ENCODE measurements around the gene MBP. TPM values are rescaled to one million over a fixed set of nuclear protein-coding genes. Genes with fewer than 3 reads are reported as not detected.

Gene MBP
- total RNA-seq, 2 donors from 2014 or later = 41.6 to 42.1 TPM

DNA sequence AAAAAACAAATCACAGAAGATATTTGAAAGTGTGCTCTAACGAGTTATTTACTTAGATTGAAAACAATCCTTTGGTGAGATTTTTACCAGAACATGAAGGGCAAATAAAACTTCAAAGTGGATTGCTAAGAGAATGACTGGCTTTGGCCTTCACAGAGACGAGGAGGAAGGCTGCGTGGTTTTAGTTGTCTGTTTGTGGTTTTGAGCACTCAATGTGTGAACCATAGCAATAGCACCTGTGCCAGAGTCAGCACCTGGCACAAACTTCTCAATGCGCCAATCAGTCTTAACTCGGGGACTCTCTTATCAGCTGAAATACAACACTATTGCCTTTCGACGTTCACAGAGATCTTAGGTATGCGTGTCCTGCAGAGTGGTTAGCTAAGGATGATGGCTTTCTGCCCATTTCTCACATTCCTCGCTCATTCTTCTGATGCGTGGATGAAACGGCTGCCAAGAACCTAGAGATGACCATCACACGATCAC, 70.0 kb downstream of the MBP start:
- intact Hi-C loops (cut with DNase I) = loop anchor here in 1 of 2 donors (5.0 kb wide), 1 partner anchor 1705 kb away; no protein-coding TSS in a partner anchor
- no peak for DNase-seq (ENCODE audit: low spot score)

DNA sequence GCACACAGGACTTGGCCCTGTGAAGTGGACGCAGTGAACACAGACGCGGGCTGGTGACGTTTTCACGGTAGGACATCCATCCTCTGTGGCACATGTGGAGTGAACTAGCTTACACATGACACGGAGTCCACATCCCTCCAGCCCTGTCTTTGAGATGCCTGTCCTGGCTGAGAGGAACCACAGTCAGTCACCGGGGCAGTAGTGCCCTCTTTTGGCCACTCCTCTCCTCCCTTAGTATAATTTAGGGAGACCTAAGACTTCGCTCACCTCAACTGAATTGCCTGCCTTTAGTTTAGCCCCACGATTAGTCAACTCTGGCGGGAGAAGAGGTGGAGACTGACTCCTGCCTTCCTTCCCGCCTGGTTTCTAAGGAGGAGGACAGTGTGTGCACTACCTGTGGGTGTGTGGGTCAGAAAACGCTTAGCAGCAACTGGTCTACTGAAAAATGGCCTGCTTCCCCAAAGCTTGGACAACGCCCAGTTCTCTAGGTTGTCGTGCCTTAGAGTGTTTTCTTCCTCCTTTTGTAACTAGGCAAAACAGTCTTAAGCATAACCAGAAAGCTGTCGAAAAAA, 70.6 kb downstream of the MBP start:
- intact Hi-C loops (cut with DNase I) = loop anchor here in 1 of 2 donors (5.0 kb wide), 1 partner anchor 1705 kb away; no protein-coding TSS in a partner anchor
- no peak for DNase-seq (ENCODE audit: low spot score)

DNA sequence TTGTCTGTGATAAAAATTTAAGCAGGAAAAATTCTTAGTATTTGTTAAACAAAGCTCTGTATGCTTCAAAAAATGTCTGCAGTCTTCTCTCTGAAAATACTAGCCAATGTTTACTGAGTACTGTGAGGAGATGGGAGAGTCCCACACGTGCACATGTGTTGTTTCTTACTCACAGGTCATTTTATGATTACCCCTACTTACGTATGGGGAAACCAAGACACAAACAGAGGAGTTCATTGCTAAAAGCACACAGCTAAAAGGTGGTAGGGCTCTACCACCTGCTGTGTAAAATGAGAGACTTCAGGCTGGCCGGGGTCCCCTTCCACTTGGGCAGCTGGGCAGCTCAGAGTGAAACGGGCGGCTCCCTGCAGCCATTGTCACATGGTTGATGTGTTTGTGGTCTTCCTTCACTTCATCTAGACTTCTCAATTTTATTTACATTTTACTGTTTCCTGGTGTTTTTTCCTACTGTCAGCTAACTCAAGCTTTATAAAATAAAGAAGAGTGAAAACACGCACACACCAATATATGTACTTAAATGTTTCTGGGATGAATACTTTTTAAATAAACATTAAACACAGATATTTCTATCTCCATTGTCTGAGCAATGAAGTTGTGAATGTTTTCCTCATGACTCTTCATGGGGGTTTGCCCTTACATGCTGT, 71.2 kb downstream of the MBP start:
- no peak for DNase-seq (ENCODE audit: low spot score)
- intact Hi-C loops (cut with DNase I) = loop anchor here in 1 of 2 donors (5.0 kb wide), 1 partner anchor 1706 kb away; no protein-coding TSS in a partner anchor

DNA sequence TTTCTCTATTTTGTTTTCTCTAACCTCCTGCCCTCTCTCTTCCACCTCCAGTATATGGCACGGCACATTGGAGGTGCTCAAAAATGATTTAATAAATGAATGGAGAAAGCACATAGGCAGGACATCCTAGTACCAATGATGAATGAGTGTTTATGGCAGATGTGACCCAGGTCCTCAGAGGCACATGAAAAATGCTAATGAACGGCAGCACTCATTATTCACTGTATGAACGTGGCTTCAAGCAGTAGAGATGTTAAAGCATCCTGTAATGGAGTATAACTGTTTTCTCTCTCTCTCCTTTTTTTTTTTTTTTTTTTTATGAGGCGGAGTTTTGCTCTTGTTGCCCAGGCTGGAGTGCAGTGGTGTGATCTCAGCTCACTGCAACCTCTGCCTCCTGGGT, 72.4 kb downstream of the MBP start:
- DNase-seq (ENCODE audit: low spot score) = no peak

DNA sequence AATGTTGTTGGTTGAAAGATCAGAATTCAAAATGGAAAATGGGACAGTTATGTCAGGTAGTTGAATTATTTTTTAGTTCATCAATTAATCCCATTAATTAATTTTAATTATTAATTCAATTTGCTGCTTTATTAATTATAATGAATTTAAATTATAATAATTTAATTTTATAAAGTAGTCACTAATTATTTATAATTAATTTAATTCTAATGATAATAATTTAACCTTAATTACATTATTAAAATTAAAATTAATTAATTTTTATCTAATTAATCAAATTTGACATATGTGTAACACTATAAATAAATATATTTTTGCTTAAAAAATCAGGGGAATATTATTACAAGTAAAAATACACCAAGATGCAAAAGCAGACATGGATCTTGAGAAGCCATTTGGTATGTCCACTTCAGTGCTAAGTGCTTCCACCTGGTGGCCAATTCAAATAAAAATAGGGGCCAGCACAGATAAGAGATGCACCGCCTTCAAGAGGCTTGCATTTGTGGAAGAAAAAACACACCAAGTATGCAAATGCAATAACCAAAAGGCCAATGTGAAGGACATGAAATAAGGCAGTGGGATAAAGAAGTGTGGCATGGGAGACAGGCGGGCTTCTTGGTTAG, 73.2 kb downstream of the MBP start:
- intact Hi-C loops (cut with DNase I) = loop anchor here (5.0 kb wide), 2 partner anchors 57 to 148 kb away; no protein-coding TSS in a partner anchor

More for the DNA sequence above, 72.4 kb downstream of the MBP start:
- intact Hi-C loops (cut with DNase I) = loop anchor here in 1 of 2 donors (5.0 kb wide), 1 partner anchor 1707 kb away; no protein-coding TSS in a partner anchor

DNA sequence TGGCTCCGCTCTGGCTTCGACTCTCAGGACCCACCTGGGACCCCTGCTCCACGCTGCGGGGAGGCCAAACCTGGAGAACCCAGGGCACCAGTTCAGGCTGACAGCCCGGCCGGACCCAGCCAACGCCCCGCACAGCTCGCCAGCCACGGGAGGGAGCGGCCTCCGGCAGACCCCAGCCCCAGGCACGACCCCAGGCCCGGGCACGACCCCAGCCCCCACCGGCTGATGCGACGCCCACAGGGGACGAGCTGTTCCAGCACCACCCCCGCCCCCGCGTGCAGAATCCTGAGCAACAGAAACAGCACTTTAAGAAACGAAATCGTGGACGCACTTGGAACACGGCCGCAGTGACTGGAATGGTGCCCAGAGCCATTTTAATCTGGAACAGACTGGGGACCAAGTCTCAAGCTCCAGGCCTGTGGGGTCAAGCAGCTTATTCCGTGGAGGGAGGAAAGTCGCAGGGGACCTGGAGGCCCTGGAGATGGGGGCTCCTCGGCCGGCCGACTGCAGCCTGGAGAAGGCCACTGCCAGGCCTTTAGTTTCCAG, 74.2 kb downstream of the MBP start:
- peak; percentile 89 for DNase-seq (ENCODE audit: low spot score)
- intact Hi-C loops (cut with DNase I) = loop anchor here (5.0 kb wide), 2 partner anchors 56 to 149 kb away; no protein-coding TSS in a partner anchor

More for the DNA sequence above, 73.2 kb downstream of the MBP start:
- no peak for DNase-seq (ENCODE audit: low spot score)

DNA sequence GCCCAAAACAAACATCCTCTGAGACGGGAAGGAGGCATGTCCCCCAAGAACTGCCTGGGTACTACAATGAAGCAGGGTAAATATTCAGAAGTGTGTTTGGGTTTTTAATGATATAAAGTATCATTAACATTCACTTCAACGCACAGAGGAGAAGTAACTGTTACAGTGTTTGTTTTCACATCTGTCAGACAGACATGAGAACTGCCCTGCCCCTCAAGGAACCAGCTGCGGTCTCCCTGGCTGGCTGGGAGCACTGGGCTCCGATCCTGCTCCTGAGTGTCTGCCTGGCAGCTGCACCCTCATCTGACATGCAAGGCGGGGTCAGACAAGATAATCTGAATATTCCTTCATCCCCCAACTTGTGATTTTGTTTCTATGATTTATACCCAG, 75.6 kb downstream of the MBP start:
- intact Hi-C loops (cut with DNase I) = loop anchor here (5.0 kb wide), 2 partner anchors 55 to 150 kb away; no protein-coding TSS in a partner anchor
- DNase-seq (ENCODE audit: low spot score) = peak; percentile 89

DNA sequence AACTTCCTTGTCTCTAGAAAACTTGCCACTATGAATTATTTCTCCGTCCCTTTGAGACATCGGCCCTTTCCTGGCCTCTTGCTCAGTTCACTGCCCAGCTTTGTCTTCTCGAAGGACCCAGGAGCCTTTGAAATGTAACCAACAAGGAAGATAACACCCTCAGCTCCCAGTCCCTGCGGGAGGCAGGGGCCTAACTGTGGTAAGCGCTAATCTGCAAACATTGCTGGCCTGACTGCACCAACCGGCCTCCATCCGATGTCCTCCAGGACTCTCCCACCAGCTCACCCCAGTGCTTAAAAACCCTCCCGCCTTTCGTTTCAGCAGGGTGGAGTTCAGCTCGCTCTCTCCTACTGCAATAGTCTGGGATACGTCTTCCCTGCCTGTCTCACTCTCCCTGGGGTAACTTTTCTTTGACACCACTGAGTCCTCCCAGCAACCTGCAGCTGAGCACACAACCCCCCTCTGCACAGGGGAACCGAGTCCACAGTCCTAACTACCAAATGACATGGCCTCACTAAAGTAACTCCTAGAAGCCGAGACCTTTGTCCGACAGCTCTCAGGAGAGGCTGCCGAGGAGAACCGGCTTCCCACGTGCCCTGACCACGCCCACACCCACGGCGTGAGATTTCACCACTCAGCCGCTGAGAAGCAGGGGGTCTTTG, 76.1 kb downstream of the MBP start:
- DNase-seq (ENCODE audit: low spot score) = no peak
- intact Hi-C loops (cut with DNase I) = loop anchor here (5.0 kb wide), 2 partner anchors 54 to 151 kb away; no protein-coding TSS in a partner anchor

DNA sequence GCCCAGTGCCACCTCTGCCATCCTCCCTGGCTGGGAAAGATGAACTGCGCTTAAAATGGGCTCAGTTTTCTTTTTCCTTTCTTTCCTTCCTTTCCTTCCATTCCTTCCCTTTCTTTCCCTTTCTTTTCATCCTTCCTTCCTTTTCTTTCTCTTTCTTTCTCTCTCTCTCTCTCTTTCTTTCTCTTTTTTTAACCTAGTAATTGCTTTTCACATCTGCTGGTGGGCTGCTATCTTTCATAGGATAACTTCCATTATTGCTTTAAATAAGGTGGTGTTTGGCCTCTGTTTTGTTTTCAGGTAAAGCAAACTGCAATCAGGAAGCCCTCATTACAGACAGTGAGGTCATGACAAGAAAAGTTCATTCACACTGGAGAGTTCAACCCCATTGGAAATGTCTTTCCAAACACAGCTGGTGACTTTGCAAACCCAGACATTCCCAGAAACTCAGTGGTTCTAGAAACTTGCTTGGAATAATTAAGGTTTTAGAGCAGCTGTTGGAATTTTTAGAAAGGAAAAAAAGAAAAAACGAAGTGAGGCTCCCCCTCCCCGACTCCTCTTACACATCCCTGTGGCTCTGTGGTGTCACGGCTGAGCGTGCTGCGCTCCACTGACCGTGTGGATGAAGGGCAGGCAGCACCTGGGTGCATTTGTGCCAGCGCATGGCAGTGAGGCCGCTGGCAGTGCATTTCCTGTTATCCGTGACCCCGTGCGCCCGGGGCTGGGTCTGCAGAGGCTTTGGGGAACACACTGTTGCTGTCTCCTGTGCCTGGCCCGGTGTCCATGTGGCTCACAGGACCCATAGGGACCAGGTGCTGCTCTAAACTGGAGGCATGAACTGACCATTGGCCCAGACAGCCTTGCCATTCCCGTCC, 76.9 kb downstream of the MBP start:
- DNase-seq (ENCODE audit: low spot score) = peak; percentile 84
- intact Hi-C loops (cut with DNase I) = loop anchor here (5.0 kb wide), 2 partner anchors 53 to 152 kb away; no protein-coding TSS in a partner anchor

DNA sequence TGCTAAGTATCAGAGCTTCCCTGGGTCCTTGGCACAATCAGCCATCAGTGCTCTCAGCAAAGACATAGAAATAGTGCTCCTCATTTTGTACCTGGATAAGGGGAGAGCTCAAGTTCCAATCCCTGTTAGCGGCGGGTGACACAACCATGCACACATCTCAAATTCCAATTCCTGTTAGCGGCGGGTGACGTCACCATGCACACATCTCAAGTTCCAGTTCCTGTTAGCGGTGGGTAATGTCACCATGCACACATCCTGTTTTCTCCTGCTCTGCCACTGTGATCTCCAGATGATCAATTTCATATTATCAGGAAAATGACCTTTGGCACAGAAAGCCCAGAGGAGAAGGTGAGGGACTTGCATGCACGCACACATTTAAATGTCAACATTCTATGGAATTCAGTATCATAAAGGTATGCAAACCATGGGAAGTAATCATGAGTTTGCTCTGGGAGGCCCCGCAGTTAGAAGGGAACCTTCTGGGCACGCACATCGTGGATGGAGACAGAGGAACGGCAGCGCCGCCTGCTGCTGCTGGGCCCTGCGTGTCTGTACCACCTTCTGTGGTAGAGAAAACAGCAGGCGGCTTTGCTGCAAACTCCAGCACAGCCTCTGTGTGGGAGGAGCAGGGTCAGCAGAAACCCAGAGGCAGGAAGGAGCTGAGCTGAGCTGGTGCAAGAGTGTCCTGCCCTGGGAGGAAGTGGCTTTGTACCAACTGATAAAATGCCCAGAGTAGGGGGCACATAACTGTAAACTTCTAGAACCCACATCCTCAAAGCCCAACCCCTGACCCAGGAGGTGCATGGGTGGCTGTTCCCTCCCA, 77.8 kb downstream of the MBP start:
- DNase-seq (ENCODE audit: low spot score) = peak; percentile 95
- intact Hi-C loops (cut with DNase I) = loop anchor here (5.0 kb wide), 2 partner anchors 53 to 152 kb away; no protein-coding TSS in a partner anchor

DNA sequence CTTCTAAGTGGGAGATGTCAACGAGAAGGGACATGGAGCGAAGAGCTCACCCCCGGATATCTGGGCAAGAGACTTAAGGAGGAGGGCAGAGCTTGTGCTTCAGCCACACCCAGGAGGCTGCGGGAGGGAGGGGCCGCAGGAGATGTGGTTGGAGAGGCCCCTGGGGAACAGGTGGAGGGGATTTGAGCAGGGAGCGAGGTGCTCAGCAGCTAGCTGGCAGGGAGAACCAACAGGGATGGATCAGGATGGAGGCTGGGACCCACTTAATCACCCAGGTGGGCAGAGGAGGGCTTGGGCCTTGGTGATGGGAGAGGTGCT, 78.3 kb downstream of the MBP start:
- intact Hi-C loops (cut with DNase I) = loop anchor here in 1 of 2 donors (5.0 kb wide), 1 partner anchor 52 kb away; no protein-coding TSS in a partner anchor

DNA sequence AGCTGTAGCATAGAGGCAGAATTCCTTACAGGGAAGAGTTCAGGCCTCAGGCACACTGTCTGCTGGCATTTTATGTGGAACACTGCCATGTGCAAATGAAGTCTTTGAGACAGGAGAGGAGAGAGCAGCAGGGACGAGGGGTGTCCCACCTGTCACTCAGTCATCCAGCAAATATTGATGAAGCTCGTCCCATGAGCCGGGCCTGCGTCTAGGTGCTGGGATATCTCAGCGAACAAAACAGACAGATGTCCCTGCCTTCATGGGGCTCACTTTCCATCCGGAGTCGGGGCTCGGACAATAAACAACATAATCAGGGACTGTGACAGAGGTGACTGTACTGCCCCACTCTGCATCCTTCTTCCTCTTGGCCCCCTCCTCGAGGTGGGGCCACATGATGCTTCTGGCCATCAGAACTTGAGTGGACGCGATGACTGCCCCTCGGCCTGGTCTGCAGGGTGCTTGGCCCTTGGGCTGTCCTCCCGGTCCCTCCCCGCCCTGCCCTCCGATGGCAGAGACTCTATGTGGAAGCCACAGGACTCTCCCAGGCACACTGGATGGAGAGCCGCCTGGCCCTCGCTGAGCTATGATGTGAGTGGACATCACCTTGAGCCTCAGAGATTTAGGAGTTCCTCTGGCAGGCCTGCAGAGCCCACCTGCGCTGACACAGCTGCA, 78.8 kb downstream of the MBP start:
- no peak for DNase-seq (ENCODE audit: low spot score)
- intact Hi-C loops (cut with DNase I) = loop anchor here in 1 of 2 donors (5.0 kb wide), 1 partner anchor 51 kb away; no protein-coding TSS in a partner anchor

More for the DNA sequence above, 78.3 kb downstream of the MBP start:
- DNase-seq (ENCODE audit: low spot score) = no peak

DNA sequence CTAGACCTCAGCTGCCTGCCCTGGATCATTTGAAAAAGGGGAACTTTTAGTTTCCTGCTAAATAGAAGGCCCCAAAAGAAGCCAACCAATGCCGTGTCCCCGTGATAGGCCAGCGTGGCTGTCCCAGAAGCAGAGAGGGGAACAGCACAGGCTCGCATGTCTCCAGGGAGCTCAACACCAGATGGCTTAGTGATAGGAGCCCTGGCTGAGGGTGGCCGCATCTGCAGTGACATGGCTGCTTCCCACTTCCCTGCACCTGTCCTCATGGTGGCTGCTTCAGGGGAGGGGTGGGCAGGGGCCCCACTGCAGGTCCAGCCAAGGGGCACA, 79.6 kb downstream of the MBP start:
- intact Hi-C loops (cut with DNase I) = loop anchor here in 1 of 2 donors (5.0 kb wide), 1 partner anchor 51 kb away; no protein-coding TSS in a partner anchor
- peak; percentile 81 for DNase-seq (ENCODE audit: low spot score)

DNA sequence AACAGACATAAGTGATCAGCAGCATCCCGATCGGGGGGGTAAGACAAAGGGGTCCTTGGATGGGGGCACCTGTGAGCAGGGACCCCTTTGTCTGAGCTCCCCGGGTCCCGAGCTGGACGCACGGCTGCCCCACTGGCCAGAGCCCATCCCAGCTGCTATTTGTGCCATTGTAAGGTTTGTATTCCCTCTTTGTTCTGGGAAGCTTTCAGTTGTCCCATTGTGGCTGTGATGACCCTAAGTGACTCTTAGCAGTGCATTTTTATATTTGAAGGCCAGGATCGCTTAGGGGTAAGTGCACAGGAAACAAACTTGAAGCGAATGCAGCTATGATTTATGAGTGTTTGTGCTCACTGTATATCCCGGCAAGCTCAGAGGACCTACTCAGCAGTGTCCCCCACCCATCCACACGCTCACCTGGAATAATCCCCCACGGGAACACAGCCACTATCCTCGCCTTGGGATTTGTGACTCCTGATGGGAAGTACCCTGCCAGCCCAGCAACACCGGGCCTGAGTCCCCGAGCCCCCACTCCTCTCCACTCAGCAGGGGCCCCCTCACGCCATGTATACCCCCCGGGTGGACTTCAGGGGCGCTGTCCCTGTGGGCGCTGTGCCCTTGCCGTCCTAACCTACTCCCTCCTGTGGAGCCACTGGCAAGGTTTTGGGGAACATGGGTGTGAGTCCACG, 80.1 kb downstream of the MBP start:
- intact Hi-C loops (cut with DNase I) = loop anchor here in 1 of 2 donors (5.0 kb wide), 1 partner anchor 50 kb away; no protein-coding TSS in a partner anchor
- DNase-seq (ENCODE audit: low spot score) = peak; percentile 73

DNA sequence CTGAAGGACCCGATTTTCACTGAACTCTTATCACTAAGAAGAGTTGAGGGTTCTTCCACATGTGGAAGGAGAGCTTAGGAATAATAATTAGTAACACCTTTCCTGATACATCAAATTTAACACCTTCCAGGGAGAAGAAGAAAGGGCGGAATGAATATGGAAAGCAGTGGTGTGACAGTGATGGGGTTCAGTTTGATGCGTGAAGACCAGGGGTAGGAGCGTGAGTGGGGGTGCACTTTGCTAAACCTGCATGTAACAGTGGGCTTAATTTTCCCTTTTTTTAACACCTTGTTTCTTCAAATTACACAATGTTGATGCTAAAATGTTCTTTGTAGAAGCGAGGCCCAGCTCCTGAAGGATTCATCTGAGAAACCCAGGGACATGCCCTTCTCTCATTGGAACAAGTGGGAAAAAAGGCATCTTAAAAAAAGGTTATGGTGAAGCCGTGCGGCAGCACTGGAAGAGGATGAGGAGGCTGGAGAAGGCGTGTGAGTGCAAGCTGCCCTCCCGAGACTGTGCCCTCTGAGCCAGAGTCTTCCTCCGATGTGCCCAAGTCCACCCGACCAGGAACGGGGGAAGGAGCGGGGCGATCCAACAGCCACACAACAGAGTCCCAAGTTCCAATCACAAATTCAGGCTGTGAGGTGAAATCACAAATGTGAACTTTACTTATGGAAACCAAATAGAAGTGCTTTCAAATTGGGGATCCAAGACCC, 80.8 kb downstream of the MBP start:
- peak; percentile 40 for DNase-seq (ENCODE audit: low spot score)
- intact Hi-C loops (cut with DNase I) = loop anchor here in 1 of 2 donors (5.0 kb wide), 1 partner anchor 49 kb away; no protein-coding TSS in a partner anchor

Data from posterior vena cava (tissue), 2 donors.